Transverse colon (tissue), 4 donors: Measurements from ENCODE around the gene HSPG2. TPM values are rescaled to one million over a fixed set of nuclear protein-coding genes. Genes with fewer than 3 reads are reported as not detected.
"Not testable (repeated sequence)": the region's sequence is repeated elsewhere in the genome, so short reads cannot be mapped to it uniquely, and the experiment has no call there.

Experiments used
- DNase-seq: peaks from one replicate; pipeline ENCODE4 v3.0.0-alpha.2; 2019
- H3K27ac ChIP-seq, 4 donors: fragments of 200-600 bp; sonication (generic); 2 replicates each; pipeline ENCODE4 v1.5.1; 2016 to 2018; ENCODE audit warnings: inconsistent platforms in 4 of 4
- H3K27me3 ChIP-seq: fragments of 200-600 bp; sonication (generic); 2 replicates; pipeline ENCODE4 v1.5.1; 2017; ENCODE audit warnings: inconsistent platforms
- H3K36me3 ChIP-seq, 4 donors: fragments of 200-600 bp; sonication (generic); 2 replicates each; pipeline ENCODE4 v1.5.1; 2017 to 2019; ENCODE audit warnings: inconsistent platforms in 4 of 4
- H3K4me1 ChIP-seq, 4 donors: fragments of 200-600 bp; sonication (generic); 2 replicates each; pipeline ENCODE4 v1.5.1; 2017 to 2020; ENCODE audit warnings: inconsistent platforms in 4 of 4
- H3K4me3 ChIP-seq, 4 donors: fragments of 200-600 bp; sonication (generic); 1 replicate in 1 of 4; 2 replicates in 3 of 4; pipeline versions ENCODE4 v1.5.1 to v1.6.1; 2017 to 2019; ENCODE audit warnings: inconsistent platforms in 4 of 4
- H3K9me3 ChIP-seq, 2 donors: fragments of 200-600 bp; sonication (generic); 2 replicates each; pipeline ENCODE4 v1.5.1; 2017 to 2019; ENCODE audit warnings: inconsistent platforms in 2 of 2
- CTCF ChIP-seq, 5 experiments: fragments of 200-600 bp in 3 of 5; fragments of 450-650 bp in 2 of 5; sonication (generic) in 3 of 5; IDR thresholded peaks; 1 replicate in 2 of 5; 2 replicates in 3 of 5; pipeline ENCODE4 v1.5.1; 2016 to 2017; ENCODE audit warnings: antibody characterized with exemption in 5 of 5, inconsistent platforms in 3 of 5, mild to moderate bottlenecking in 2 of 5, moderate library complexity in 1 of 5
- EP300 ChIP-seq: sonication (generic); formaldehyde crosslinking; IDR thresholded peaks from one replicate; pipeline ENCODE4 v1.6.1; 2017; ENCODE audit warnings: antibody characterized with exemption, low read depth
- POLR2A ChIP-seq: fragments of 450-650 bp; IDR thresholded peaks from one replicate; pipeline ENCODE4 v1.6.1; 2016; ENCODE audit warnings: antibody characterized with exemption, mild to moderate bottlenecking, moderate library complexity
- POLR2AphosphoS5 ChIP-seq, 3 donors: sonication (generic); formaldehyde crosslinking; IDR thresholded peaks; one replicate each; pipeline ENCODE4 v1.6.1; 2016; ENCODE audit warnings: antibody characterized with exemption in 3 of 3
- WGBS, 2 donors: methylation state at CpG; one replicate each; pipeline ENCODE4 v1.1.5; 2018; ENCODE audit warnings: low coverage in 1 of 2; 5-methylcytosine and 5-hydroxymethylcytosine counted together
- in situ Hi-C, 4 donors: fragments of 200-750 bp; cut with MboI; loops; one replicate each; pipeline versions ENCODE4 v1.15.0 to v1.15.1; 2017; ENCODE audit warnings: low sequenced_read_pairs in 3 of 4, low pct_ligation_motif_present in 1 of 4, low pct_unique_long_range_greater_than_20kb in 1 of 4
- intact Hi-C: fragments of 100-400 bp; cut with DNase I; formaldehyde crosslinking; loops from one replicate; pipeline ENCODE4 v1.15.1; 2023; ENCODE audit warnings: low total_unique reads
- total RNA-seq, 4 donors: library from RNA; depleted of rRNA; stranded (reverse); fragments of >200 nt; gene quantifications; one replicate each; pipeline ENCODE4 v1.1.0, GENCODE V29; 2016

HSPG2 gene
- total RNA-seq, 4 donors from 2014 or later: 107 to 343 (median 228) TPM

- TF ChIP-seq CTCF (IDR thresholded peaks at IDR 0.05) (no peak), POLR2A (no peak), POLR2AphosphoS5 (IDR thresholded peaks at IDR 0.05) (no peak)
- intact Hi-C loops (no loop called here), in situ Hi-C loops (no loop called here)
- peaks cover 61 to 98% (median 76%) of the 10 kb centered on the region in 4 donors for H3K4me1 ChIP-seq
- no peak for DNase-seq
- WGBS, 2 donors: 70% methylated on average over 9 of the region's 9 CpGs; no CpG with 5 or more reads in 1 of the 2 donors
- H3K4me3 ChIP-seq: no peak overlapping the region
- peak overlapping the region; percentile 74 to 98 (median 94) for H3K27ac ChIP-seq
- no peaks in the 10 kb centered on the region for H3K27me3 ChIP-seq
- H3K9me3 ChIP-seq: no peaks in the 10 kb centered on the region
- H3K36me3 ChIP-seq: no peaks in the 10 kb centered on the region
Observed at GRCh38 chr1:21909787-21910503, 27.2 kb downstream of the HSPG2 start.

DNA sequence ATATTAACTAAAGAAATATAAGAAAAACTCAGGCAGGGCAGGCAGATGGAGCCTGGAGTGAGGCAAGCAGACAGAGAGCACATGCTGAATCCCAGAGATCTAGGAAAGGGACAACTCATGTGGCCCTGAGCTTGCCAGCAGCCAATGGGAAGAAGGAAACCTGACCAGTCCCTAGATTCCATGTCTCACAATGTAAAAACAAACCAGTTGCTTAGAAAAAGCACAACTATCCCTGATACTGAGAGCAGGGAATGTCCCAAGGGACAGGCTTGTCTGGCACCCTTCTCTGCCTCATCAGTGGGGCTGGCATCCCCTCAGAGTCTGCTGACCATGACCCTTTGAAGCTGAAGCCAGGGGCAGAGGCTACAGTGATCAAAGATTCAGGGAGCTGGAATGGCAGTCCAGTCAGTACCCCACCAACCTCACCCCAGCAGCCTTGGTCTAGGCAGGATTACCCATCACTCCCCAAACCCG lies 27.8 kb downstream of the HSPG2 start:
- H3K4me1 ChIP-seq: peaks cover 59 to 97% (median 75%) of the 10 kb centered on the region in 4 donors

DNA sequence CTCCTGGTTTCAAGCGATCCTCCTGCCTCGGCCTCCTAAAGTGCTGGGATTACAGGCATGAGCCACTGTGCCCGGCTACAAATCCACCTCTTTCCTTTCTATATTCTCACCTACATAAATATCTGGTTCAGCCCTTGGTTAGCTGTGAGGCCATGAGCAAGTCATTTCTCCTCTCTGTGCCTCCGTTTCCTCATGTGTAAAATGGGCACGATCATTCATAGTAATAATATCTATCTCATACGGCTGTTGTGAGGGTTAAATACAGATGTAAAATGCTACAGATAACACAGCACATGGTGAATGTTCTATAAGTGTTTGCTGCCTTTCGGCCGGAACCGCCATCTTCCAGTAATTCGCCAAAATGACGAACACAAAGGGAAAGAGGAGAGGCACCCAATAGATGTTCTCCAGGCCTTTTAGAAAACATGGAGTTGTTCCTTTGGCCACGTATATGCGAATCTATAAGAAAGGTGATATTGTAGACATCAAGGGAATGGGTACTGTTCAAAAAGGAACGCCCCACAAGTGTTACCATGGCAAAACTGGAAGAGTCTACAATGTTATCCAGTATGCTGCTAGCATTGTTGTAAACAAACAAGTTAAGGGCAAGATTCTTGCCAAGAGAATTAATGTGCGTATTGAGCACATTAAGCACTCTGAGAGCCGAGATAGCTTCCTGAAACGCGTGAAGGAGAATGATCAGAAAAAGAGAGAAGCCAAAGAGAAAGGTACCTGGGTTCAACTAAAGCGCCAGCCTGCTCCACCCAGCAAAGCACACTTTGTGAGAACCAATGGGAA lies 29.2 kb downstream of the HSPG2 start:
- DNase-seq, H3K4me3 ChIP-seq, H3K27me3 ChIP-seq, H3K9me3 ChIP-seq, intact Hi-C loops, H3K36me3 ChIP-seq, in situ Hi-C loops: not testable (repeated sequence)
- 84 to 88% methylated on average over 16 to 19 of the region's 19 CpGs for WGBS, 2 donors
- Histone ChIP-seq H3K27ac (peak overlapping the region; percentile 74 to 98 (median 94)), H3K4me1 (peaks cover 60 to 98% (median 70%) of the 10 kb centered on the region in 4 donors)

More for the DNA sequence above, 27.8 kb downstream of the HSPG2 start:
- H3K27ac ChIP-seq: peak overlapping the region; percentile 74 to 98 (median 94)
- H3K36me3 ChIP-seq: no peaks in the 10 kb centered on the region
- intact Hi-C loops (no loop called here), in situ Hi-C loops (no loop called here)
- no peak for DNase-seq
- no peaks in the 10 kb centered on the region for H3K9me3 ChIP-seq
- no peak for TF ChIP-seq CTCF (IDR thresholded peaks at IDR 0.05)
- no peak for TF ChIP-seq POLR2A
- TF ChIP-seq EP300: no peak
- TF ChIP-seq POLR2AphosphoS5 (IDR thresholded peaks at IDR 0.05): no peak
- H3K4me3 ChIP-seq: no peak overlapping the region
- WGBS, 2 donors: 70% methylated on average over 1 of the region's 1 CpG; no CpG with 5 or more reads in 1 of the 2 donors
- H3K27me3 ChIP-seq: no peaks in the 10 kb centered on the region

DNA sequence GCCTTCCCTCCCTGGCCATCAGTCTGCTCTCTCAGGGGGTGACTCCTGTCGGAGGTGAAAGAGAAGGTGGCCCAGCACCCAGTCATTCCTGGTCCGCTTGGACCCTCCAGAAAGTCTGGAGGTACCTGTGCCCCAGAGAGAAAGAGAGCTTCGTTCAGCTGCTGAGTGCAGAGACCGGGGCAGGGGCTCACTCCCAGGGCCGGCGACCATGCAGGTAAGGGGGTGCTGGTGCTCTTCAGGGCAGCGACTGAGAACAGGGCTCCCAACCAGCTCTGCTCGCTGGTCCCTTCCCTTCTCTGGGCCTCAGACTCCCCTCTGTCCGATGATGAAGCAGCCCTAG lies 30.1 kb downstream of the HSPG2 start:
- intact Hi-C loops: no loop called here
- TF ChIP-seq CTCF (IDR thresholded peaks at IDR 0.05): no peak
- TF ChIP-seq POLR2AphosphoS5 (IDR thresholded peaks at IDR 0.05): no peak
- TF ChIP-seq POLR2A: no peak
- TF ChIP-seq EP300: no peak
- 95% methylated on average over 8 of the region's 9 CpGs; no CpG with 5 or more reads in 1 of the 2 donors for WGBS, 2 donors
- H3K27me3 ChIP-seq: no peaks in the 10 kb centered on the region
- H3K9me3 ChIP-seq: no peaks in the 10 kb centered on the region
- H3K4me3 ChIP-seq: no peak overlapping the region
- no peaks in the 10 kb centered on the region for H3K36me3 ChIP-seq
- peaks cover 59 to 98% (median 71%) of the 10 kb centered on the region in 4 donors for H3K4me1 ChIP-seq
- in situ Hi-C loops: no loop called here
- DNase-seq: no peak
- H3K27ac ChIP-seq: peak overlapping the region; percentile 74 to 98 (median 94)
